K562 (cell line): ENCODE data around the gene USP12. TPM values are rescaled to one million over a fixed set of nuclear protein-coding genes. Genes with fewer than 3 reads are reported as not detected.
"Not testable (repeated sequence)": the region's sequence is repeated elsewhere in the genome, so short reads cannot be mapped to it uniquely, and the experiment has no call there.

Experiments used
- ATAC-seq: fragments of 200-7000 bp; cut with Tn5 transposase; 3 replicates; pipeline ENCODE4 v1.9.1; 2020; ENCODE audit warnings: moderate library complexity
- BruUV-seq: library from RNA; stranded (reverse); fragments of 400-500 nt; replicated peaks from 2 replicates; lab custom pipeline; 2021; lab: Mats Ljungman, UMichigan
- CTCF ChIA-PET: fragments of 300-600 bp; formaldehyde crosslinking; extraction: SDS; loops from one replicate; lab custom pipeline; 2021; ENCODE audit warnings: low intra/inter-chr PET ratio; lab: Yijun Ruan, JAX
- POLR2A ChIA-PET: fragments of 300-600, 350-650 bp; sonication (Branson Sonifier 250); formaldehyde crosslinking; extraction: SDS; loops from one replicate; lab custom pipeline; 2021; ENCODE audit warnings: antibody characterized with exemption, inconsistent platforms; lab: Yijun Ruan, JAX
- DNase-seq, 4 experiments: peaks; one replicate each; pipeline versions ENCODE4 v3.0.0 to v3.0.0-alpha.2; 2011 to 2018; ENCODE audit warnings: low spot score in 3 of 4, mixed read lengths in 3 of 4; ENCODE audit errors: extremely low read depth in 1 of 4
- FAIRE-seq: peaks from 2 replicates; lab custom pipeline; 2011; peaks lifted over from hg19 to GRCh38; lab: Jason Lieb, UNC
- H2AFZ ChIP-seq: 2 replicates; pipeline ENCODE4 v1.6.0; 2011; ENCODE audit warnings: low read depth, low read length, control low read depth, inconsistent platforms
- H3K27ac ChIP-seq: fragments of 200-600 bp; 3 replicates; pipeline ENCODE4 v1.8.0; 2011; ENCODE audit warnings: low read depth, mild to moderate bottlenecking, control low read depth, inconsistent platforms, low read length, moderate library complexity, mixed read lengths; ENCODE audit errors: extremely low read depth
- H3K27me3 ChIP-seq, 2 experiments: fragments of 300-600 bp in 1 of 2; 2 replicates in 1 of 2; 3 replicates in 1 of 2; pipeline versions ENCODE4 v1.6.0 to v1.8.0; 2011; ENCODE audit warnings: inconsistent platforms in 2 of 2, low read length in 2 of 2, mild to moderate bottlenecking in 1 of 2, mixed read lengths in 1 of 2, moderate library complexity in 1 of 2; ENCODE audit not compliant: control insufficient read depth in 2 of 2, insufficient read depth in 2 of 2
- H3K36me3 ChIP-seq: fragments of 300-600 bp; 3 replicates; pipeline ENCODE4 v1.8.0; 2011; ENCODE audit warnings: mild to moderate bottlenecking, low read length, inconsistent platforms; ENCODE audit not compliant: control insufficient read depth, insufficient read depth
- H3K4me1 ChIP-seq, 2 experiments: fragments of 200-600 bp in 1 of 2; replicated peaks in 1 of 2; 2 replicates in 1 of 2; 3 replicates in 1 of 2; pipeline versions ENCODE4 v1.5.1 to v1.8.0; 2011; ENCODE audit warnings: inconsistent platforms in 2 of 2, low read length in 2 of 2, mild to moderate bottlenecking in 1 of 2, mixed read lengths in 1 of 2, moderate library complexity in 1 of 2; ENCODE audit not compliant: control insufficient read depth in 2 of 2, insufficient read depth in 2 of 2
- H3K4me2 ChIP-seq: 2 replicates; pipeline ENCODE4 v1.6.1; 2011; ENCODE audit warnings: low read length, control low read depth, inconsistent platforms, mixed read lengths; ENCODE audit not compliant: insufficient read depth
- H3K4me3 ChIP-seq: fragments of 200-600 bp; sonication (generic), shearing (Covaris generic); 2 replicates; pipeline ENCODE4 v1.5.1; 2016; ENCODE audit warnings: control low read depth, inconsistent platforms
- H3K79me2 ChIP-seq: fragments of 200-600 bp; 3 replicates; pipeline ENCODE4 v1.8.0; 2011; ENCODE audit warnings: low read length, inconsistent platforms; ENCODE audit not compliant: control insufficient read depth, insufficient read depth
- H3K9ac ChIP-seq, 2 experiments: 2 replicates each; pipeline versions ENCODE4 v1.6.0 to v1.6.1; 2011; ENCODE audit warnings: low read depth in 2 of 2, low read length in 2 of 2, control low read depth in 1 of 2, inconsistent platforms in 1 of 2, mild to moderate bottlenecking in 1 of 2, mixed read lengths in 1 of 2; ENCODE audit not compliant: insufficient read depth in 1 of 2
- H3K9me1 ChIP-seq: one replicate; pipeline ENCODE4 v1.6.0; 2011; ENCODE audit warnings: inconsistent platforms, mild to moderate bottlenecking, low read length, moderate library complexity; ENCODE audit not compliant: control insufficient read depth, insufficient read depth
- H3K9me3 ChIP-seq: replicated peaks from 2 replicates; pipeline ENCODE4 v1.5.1; 2011; ENCODE audit warnings: low read depth, low read length, inconsistent platforms; ENCODE audit not compliant: control insufficient read depth, insufficient read depth
- H4K20me1 ChIP-seq: replicated peaks from 2 replicates; pipeline ENCODE4 v1.6.1; 2011; ENCODE audit warnings: low read length, inconsistent platforms, mixed read lengths; ENCODE audit not compliant: control insufficient read depth, insufficient read depth
- CHD7 ChIP-seq: fragments of 200-600 bp; sonication (generic); IDR thresholded peaks from one replicate; pipeline ENCODE4 v1.6.1; 2012; ENCODE audit warnings: mild to moderate bottlenecking, low read depth, low read length, inconsistent platforms
- HNRNPK ChIP-seq: fragments of 200-400 bp; formaldehyde crosslinking; IDR thresholded peaks from one replicate; pipeline ENCODE4 v1.6.1; 2018; ENCODE audit warnings: mild to moderate bottlenecking, low read depth, low read length; ENCODE audit not compliant: poor library complexity, severe bottlenecking
- RBM25 ChIP-seq: fragments of 200-400 bp; formaldehyde crosslinking; IDR thresholded peaks from 2 replicates; pipeline ENCODE4 v1.6.1; 2018; ENCODE audit warnings: low read length, low read depth, moderate library complexity; ENCODE audit not compliant: severe bottlenecking
- whole genome bisulfite sequencing: fragments of 100-300 bp; shearing (Covaris generic); methylation state at CpG from one replicate; pipeline ENCODE4 v1.1.6; 2016; ENCODE audit warnings: low coverage, mixed read lengths; ENCODE audit not compliant: insufficient coverage; ENCODE audit errors: missing lambda C conversion rate; 5-methylcytosine and 5-hydroxymethylcytosine counted together
- in situ Hi-C: fragments of 300-500 bp; cut with MboI; formaldehyde crosslinking; loops from 4 replicates; pipeline ENCODE4 v1.15.0; 2018; ENCODE audit warnings: inconsistent platforms, mixed read lengths
- intact Hi-C: fragments of 100-400 bp; cut with micrococcal nuclease; formaldehyde crosslinking; loops from 2 replicates; pipeline ENCODE4 v1.14.2; 2022
- polyA plus RNA-seq, 8 experiments: library from polyadenylated mRNA; depleted of rRNA in 4 of 8; stranded (reverse) in 5 of 8; unstranded in 3 of 8; fragments of >200 nt; fragmentation: Nextera tagmentation in 2 of 8; fragmentation: Illumina TruSeq in 1 of 8; extraction: Ambion mirVana in 2 of 8; extraction: Trizol in 1 of 8; gene quantifications; 2 replicates each; pipeline versions ENCODE4 v1.2.1 to v1.2.3, GENCODE V29; 2011 to 2014; ENCODE audit warnings: inconsistent platforms in 1 of 8, missing spikeins in 1 of 8
- total RNA-seq, 7 experiments: library from RNA; depleted of rRNA in 6 of 7; stranded (reverse); fragments of >200 nt in 6 of 7; fragmentation: Illumina TruSeq in 2 of 7; extraction: Trizol in 2 of 7; gene quantifications; 2 replicates each; pipeline versions ENCODE4 v1.2.1 to v1.2.3, GENCODE V29; 2011 to 2021; ENCODE audit warnings: low replicate concordance in 1 of 7

Gene USP12
- total and polyA plus RNA-seq, 9 of the 15 experiments (the other 6 are each of a cell fraction or from before 2014, with no cell fraction given), result 1.8 to 20.5 (median 13.3) TPM

GRCh38 chr13:27066123-27066522, 105.5 kb downstream of the USP12 start:
- ATAC-seq, in situ Hi-C loops, H2AFZ ChIP-seq, DNase-seq, H3K27me3 ChIP-seq, H3K27ac ChIP-seq, H3K9ac ChIP-seq, H3K4me1 ChIP-seq, H3K9me1 ChIP-seq, H3K9me3 ChIP-seq, H3K4me3 ChIP-seq, H4K20me1 ChIP-seq, intact Hi-C loops: not testable (repeated sequence)
- POLR2A ChIA-PET, result interaction anchor here (1.1 kb wide), 1 partner anchor 187 kb away, joined by 5 read pairs; no protein-coding TSS in a partner anchor
- 100% methylated on average over 1 of the region's 1 CpG for WGBS
- TF ChIP-seq RBM25, result peak; percentile 75
- TF ChIP-seq, all 486 proteins: peak for 1; not testable (repeated sequence) for 485
- FAIRE-seq, H3K4me2 ChIP-seq, CTCF ChIA-PET, H3K36me3 ChIP-seq, H3K79me2 ChIP-seq: not testable (repeated sequence)
- TSS peak; percentile 31 for BruUV-seq

- CTCF ChIA-PET, result no interaction called here
- no TSS peak for BruUV-seq
- H3K9me3 ChIP-seq, result no peaks in the 10 kb centered on the region
- in situ Hi-C loops, result no loop called here
- no peak overlapping the region for H3K9ac ChIP-seq
- H4K20me1 ChIP-seq, result no peaks in the 10 kb centered on the region
- no peak overlapping the region for H3K4me2 ChIP-seq
- DNase-seq (no peak), ATAC-seq (no peak), FAIRE-seq (no peak)
- H3K4me3 ChIP-seq, result no peak overlapping the region
- H3K27ac ChIP-seq, result no peak overlapping the region
- intact Hi-C loops, result no loop called here
- no peaks in the 10 kb centered on the region for H3K27me3 ChIP-seq
- H3K36me3 ChIP-seq, result peaks cover 9% of the 10 kb centered on the region; the same call in 2 of the 3 replicates
- no peaks in the 10 kb centered on the region for H3K4me1 ChIP-seq
- H2AFZ ChIP-seq, result no peak overlapping the region
- H3K79me2 ChIP-seq, result no peaks in the 10 kb centered on the region
- H3K9me1 ChIP-seq, result no peaks in the 10 kb centered on the region
- POLR2A ChIA-PET, result no interaction called here
- TF ChIP-seq HNRNPK, result no peak
- TF ChIP-seq CHD7, result no peak
Measured at GRCh38 chr13:27065582-27065981, 106.0 kb downstream of the USP12 start.
